NK-92 (cell line): ENCODE data around the gene OR10R2.

Experiments
- DNase-seq: peaks from one replicate; lab custom pipeline; 2025; ENCODE audit not compliant: unreplicated experiment; lab: John Stamatoyannopoulos, UW

Gene OR10R2

GRCh38 chr1:158521666-158522058 is 49.6 kb downstream of the OR10R2 start:
- no peak for DNase-seq

DNA sequence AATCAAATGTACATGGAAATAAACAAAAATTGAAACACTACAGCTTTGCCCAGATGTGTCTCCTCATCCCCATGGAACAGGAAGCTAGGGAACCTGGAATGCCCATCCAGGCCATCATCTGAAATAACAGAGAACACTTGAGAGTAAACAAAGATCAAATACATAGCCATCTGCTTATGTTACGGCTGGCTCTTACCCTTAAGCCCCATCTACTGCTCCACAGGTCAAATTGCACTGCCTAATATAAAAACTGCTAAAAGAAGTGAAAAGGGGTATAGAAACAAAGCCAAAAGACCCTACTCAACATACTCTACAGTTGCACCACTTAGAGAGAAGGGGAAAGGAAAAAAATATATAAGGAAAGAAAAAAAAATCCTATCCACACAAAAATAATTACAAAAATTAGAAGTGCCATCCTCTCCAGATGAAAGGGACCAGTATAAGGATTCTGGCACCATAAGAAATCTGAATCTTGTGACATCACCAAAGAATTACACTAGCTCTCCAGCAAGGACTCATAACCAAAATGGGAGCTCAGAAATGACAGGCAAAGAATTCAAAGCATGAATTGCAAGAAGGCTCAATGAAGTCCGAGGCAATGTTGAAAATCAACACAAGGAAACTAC is 55.3 kb downstream of the OR10R2 start:
- DNase-seq, result no peak
